Nephron (organoid): Measurements from ENCODE around the gene USE1.

ENCODE experiments used
- H3K27ac Mint-ChIP-seq, 3 experiments: 2 replicates each; pipeline ENCODE4 v1.8.0; 2020; ENCODE audit warnings: mixed read lengths in 3 of 3, mild to moderate bottlenecking in 2 of 3, moderate library complexity in 1 of 3
- H3K27me3 Mint-ChIP-seq: 2 replicates; pipeline ENCODE4 v1.8.0; 2021; ENCODE audit warnings: low read depth, mild to moderate bottlenecking, moderate library complexity, mixed read lengths
- H3K36me3 Mint-ChIP-seq: 2 replicates; pipeline ENCODE4 v1.8.0; 2020; ENCODE audit warnings: low read depth, mixed read lengths
- H3K4me1 Mint-ChIP-seq: 2 replicates; pipeline ENCODE4 v1.8.0; 2020; ENCODE audit warnings: mixed read lengths
- H3K4me3 Mint-ChIP-seq, 3 experiments: 2 replicates each; pipeline ENCODE4 v1.8.0; 2020; ENCODE audit warnings: mild to moderate bottlenecking in 3 of 3, mixed read lengths in 3 of 3, moderate library complexity in 2 of 3
- H3K9me3 Mint-ChIP-seq: 2 replicates; pipeline ENCODE4 v1.8.0; 2020; ENCODE audit warnings: mixed read lengths
- TF ChIP-seq, protein P1 (sequence below), 3 experiments: fragments of 200-600 bp; sonication (generic); IDR thresholded peaks; one replicate each; pipeline ENCODE4 v1.5.0; 2021; ENCODE audit warnings: antibody characterized with exemption in 3 of 3; ENCODE audit not compliant: unreplicated experiment in 3 of 3

The USE1 gene

GRCh38 chr19:17202249-17202648, 12.9 kb upstream of the USE1 start:
- Mint-ChIP-seq H3K4me3 (no peak overlapping the region), H3K27ac (no peak overlapping the region), H3K27me3 (peaks cover 3% of the 10 kb centered on the region), H3K4me1 (no peaks in the 10 kb centered on the region), H3K9me3 (no peaks in the 10 kb centered on the region), H3K36me3 (peaks cover 62% of the 10 kb centered on the region)
- TF ChIP-seq, protein P1, sequence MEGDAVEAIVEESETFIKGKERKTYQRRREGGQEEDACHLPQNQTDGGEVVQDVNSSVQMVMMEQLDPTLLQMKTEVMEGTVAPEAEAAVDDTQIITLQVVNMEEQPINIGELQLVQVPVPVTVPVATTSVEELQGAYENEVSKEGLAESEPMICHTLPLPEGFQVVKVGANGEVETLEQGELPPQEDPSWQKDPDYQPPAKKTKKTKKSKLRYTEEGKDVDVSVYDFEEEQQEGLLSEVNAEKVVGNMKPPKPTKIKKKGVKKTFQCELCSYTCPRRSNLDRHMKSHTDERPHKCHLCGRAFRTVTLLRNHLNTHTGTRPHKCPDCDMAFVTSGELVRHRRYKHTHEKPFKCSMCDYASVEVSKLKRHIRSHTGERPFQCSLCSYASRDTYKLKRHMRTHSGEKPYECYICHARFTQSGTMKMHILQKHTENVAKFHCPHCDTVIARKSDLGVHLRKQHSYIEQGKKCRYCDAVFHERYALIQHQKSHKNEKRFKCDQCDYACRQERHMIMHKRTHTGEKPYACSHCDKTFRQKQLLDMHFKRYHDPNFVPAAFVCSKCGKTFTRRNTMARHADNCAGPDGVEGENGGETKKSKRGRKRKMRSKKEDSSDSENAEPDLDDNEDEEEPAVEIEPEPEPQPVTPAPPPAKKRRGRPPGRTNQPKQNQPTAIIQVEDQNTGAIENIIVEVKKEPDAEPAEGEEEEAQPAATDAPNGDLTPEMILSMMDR (IDR thresholded peaks at IDR 0.05; ENCODE audit: unreplicated experiment in 3 of 3): no peak

GRCh38 chr19:17202713-17203112, 12.4 kb upstream of the USE1 start:
- Mint-ChIP-seq H3K27me3 (peaks cover 3% of the 10 kb centered on the region), H3K4me1 (no peaks in the 10 kb centered on the region), H3K36me3 (peaks cover 58% of the 10 kb centered on the region), H3K4me3 (no peak overlapping the region), H3K9me3 (no peaks in the 10 kb centered on the region), H3K27ac (no peak overlapping the region)
- TF ChIP-seq, protein P1 (IDR thresholded peaks at IDR 0.05; ENCODE audit: unreplicated experiment in 3 of 3): no peak

DNA sequence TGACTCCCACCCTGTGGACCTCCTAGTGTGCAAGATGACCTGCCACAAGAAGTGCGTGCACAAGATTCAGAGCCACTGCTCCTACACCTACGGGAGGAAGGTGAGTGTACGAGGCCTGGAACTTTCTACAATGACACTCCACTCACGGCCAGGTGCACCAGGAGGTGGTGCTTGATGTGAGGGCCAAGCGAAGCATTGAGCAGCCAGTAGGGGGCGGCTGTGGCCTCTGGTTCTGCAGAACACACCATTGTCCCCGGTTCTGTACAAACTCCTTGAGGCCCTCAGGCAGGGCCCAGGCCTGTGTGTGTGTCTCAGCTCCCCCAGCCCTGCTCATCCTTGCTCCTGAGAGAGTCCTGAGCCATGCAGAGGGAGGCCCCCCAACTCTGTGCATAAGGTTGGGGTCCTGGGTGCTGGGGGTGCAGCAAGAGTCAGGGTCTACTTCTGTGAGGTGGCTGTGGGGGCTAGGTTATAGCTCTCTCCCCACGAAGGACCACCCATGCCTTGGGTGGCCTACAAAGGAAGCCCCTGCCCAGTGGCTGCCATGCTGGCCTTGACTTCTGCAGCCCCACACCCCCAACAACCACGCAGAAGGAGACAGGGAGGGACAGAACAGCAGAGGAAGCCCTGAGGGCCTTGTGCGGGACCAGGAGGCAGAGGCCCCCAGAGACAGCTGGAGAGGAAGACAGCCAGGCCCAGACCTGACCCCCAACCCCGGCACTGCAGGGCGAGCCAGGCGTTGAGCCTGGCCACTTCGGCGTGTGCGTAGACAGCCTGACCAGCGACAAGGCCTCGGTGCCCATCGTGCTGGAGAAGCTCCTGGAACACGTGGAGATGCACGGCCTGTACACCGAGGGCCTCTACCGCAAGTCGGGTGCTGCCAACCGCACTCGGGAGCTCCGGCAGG, 9.7 kb upstream of the USE1 start:
- Mint-ChIP-seq H3K4me3 (no peak overlapping the region), H3K36me3 (peaks cover 52% of the 10 kb centered on the region), H3K27ac (no peak overlapping the region), H3K4me1 (no peaks in the 10 kb centered on the region), H3K27me3 (peaks cover 3% of the 10 kb centered on the region), H3K9me3 (no peaks in the 10 kb centered on the region)
- TF ChIP-seq, protein P1 (IDR thresholded peaks at IDR 0.05; ENCODE audit: unreplicated experiment in 3 of 3): peak; percentile 37 to 60 (median 45)

- H3K4me1 Mint-ChIP-seq: no peaks in the 10 kb centered on the region
- no peak overlapping the region for H3K4me3 Mint-ChIP-seq
- peaks cover 38% of the 10 kb centered on the region for H3K36me3 Mint-ChIP-seq
- TF ChIP-seq, protein P1 (IDR thresholded peaks at IDR 0.05; ENCODE audit: unreplicated experiment in 3 of 3): no peak
- H3K27ac Mint-ChIP-seq: no peak overlapping the region
- H3K9me3 Mint-ChIP-seq: no peaks in the 10 kb centered on the region
- H3K27me3 Mint-ChIP-seq: peaks cover 3% of the 10 kb centered on the region
These were observed 8.2 kb upstream of the USE1 start for GRCh38 chr19:17206736-17207581.

DNA sequence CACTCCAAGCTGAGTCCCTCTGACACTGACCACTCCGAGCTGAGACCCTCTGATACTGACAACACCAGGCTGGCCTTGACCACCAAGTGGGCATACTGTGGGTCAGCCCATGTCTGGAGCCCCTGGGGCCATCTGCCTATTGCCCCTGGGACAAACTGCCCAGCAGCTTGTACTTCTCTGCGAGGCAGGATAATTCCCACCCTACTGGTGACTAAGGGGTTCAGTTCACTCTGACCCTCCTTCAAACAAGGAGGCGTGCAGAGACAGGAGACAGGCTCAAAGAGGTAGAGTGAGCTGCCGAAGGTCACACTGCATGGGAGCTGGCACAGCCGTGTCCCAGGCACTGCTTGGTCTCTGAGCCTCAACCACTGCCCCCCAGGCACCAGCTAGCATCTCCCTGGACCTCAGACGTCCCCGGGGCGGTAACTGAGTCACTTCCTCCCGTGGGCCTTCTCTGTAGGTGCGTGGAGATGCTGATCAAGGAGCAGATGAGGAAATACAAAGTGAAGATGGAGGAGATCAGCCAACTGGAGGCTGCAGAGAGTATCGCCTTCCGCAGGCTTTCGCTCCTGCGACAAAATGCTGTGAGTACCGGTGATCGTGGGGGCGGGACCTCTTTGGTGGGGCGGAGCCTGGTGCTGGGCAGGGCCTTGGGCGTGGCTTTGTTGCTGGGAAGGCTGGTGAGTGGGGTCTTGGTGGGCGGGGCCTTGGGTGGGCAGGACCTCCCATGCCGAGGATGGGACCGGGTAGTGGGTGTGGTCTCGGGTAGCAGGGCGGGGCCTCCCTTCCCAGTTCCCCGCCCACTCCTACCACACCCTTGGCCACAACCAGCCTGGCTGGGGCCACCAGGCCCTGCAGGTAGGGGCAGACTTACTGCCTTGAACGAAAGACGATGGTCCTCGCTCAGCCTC, 5.8 kb upstream of the USE1 start:
- Mint-ChIP-seq H3K36me3 (peaks cover 30% of the 10 kb centered on the region), H3K27ac (no peak overlapping the region), H3K4me3 (no peak overlapping the region), H3K4me1 (no peaks in the 10 kb centered on the region), H3K27me3 (no peaks in the 10 kb centered on the region), H3K9me3 (no peaks in the 10 kb centered on the region)
- TF ChIP-seq, protein P1 (IDR thresholded peaks at IDR 0.05; ENCODE audit: unreplicated experiment in 3 of 3): no peak
